Measurements from ENCODE around the gene CRLF1. TPM values are rescaled to one million over a fixed set of nuclear protein-coding genes. Genes with fewer than 3 reads are reported as not detected.
A peak's percentile ranks its signal among the peaks of the same experiment; 100 is the strongest.

CRLF1 gene
- total RNA-seq, 1 experiment from 2014 or later: 16.2 TPM

- Histone ChIP-seq H3K27ac (ENCODE audit: insufficient read length, low read depth, low read length) (no peak overlapping the region), H2BK120ac (ENCODE audit: low read depth, low read length, poor library complexity, severe bottlenecking) (no peak overlapping the region), H2AFZ (ENCODE audit: low read length) (no peak overlapping the region), H3K14ac (ENCODE audit: insufficient read depth, low read length) (no peak overlapping the region), H3T11ph (ENCODE audit: low read length) (no peak overlapping the region), H2BK20ac (ENCODE audit: low read depth, low read length, poor library complexity, severe bottlenecking) (no peak overlapping the region), H3K4me2 (ENCODE audit: insufficient read depth, insufficient read length, low read length) (no peak overlapping the region), H3K23ac (ENCODE audit: insufficient read length, low read depth, low read length) (no peak overlapping the region), H2BK15ac (ENCODE audit: low read depth, low read length) (no peak overlapping the region), H3K9ac (ENCODE audit: extremely low read depth, insufficient read length, low read length) (no peak overlapping the region), H3K79me1 (ENCODE audit: insufficient read depth, low read depth, low read length, poor library complexity, severe bottlenecking) (peaks cover 3% of the 10 kb centered on the region), H3K23me2 (ENCODE audit: insufficient read length, low read depth, low read length, poor library complexity, severe bottlenecking) (peaks cover 9% of the 10 kb centered on the region), H3K18ac (ENCODE audit: insufficient read length, low read depth, low read length) (no peak overlapping the region), H4K5ac (ENCODE audit: insufficient read length, low read depth, low read length) (no peak overlapping the region), H4K8ac (replicated peaks; ENCODE audit: insufficient read length, low read depth, low read length) (no peak overlapping the region), H2BK12ac (ENCODE audit: insufficient read length, low read depth, low read length) (no peak overlapping the region), H2BK5ac (ENCODE audit: insufficient read length, low read length) (no peak overlapping the region), H3K4ac (ENCODE audit: low read depth, low read length) (no peak overlapping the region), H4K91ac (ENCODE audit: insufficient read length, low read depth, low read length) (no peak overlapping the region), H4K20me1 (ENCODE audit: control insufficient read depth, insufficient read depth, insufficient read length) (no peaks in the 10 kb centered on the region), H3K27me3 (ENCODE audit: insufficient read depth, low read length) (no peaks in the 10 kb centered on the region), H2AK5ac (ENCODE audit: insufficient read length, low read length) (no peak overlapping the region), H3K79me2 (ENCODE audit: insufficient read depth, low read length) (no peaks in the 10 kb centered on the region; the same call in 1 of the 2 replicates), H3K56ac (ENCODE audit: insufficient read length, low read depth, low read length) (no peak overlapping the region), H3K9me3 (ENCODE audit: control insufficient read depth, low read depth, low read length) (no peaks in the 10 kb centered on the region), H3K4me1 (ENCODE audit: insufficient read depth, low read length) (peaks cover 3% of the 10 kb centered on the region; the same call in 1 of the 2 replicates)
- H3K4me1 Mint-ChIP-seq: peaks cover 16 to 24% of the 10 kb centered on the region in 2 experiments
- peaks cover 0 to 3% (median 0%) of the 10 kb centered on the region in 3 experiments; a peak in 1 of 7 replicates for H3K36me3 Mint-ChIP-seq (ENCODE audit: insufficient read depth in 1 of 3, low read depth in 3 of 3)
- TF ChIP-seq CTCF (conservative IDR thresholded peaks at IDR 0.05): no peak
- H3K9me3 Mint-ChIP-seq: no peaks in the 10 kb centered on the region
- H3K27ac Mint-ChIP-seq: peak overlapping the region in 1 of 3 experiments; percentile 44; a peak in 2 of 7 replicates
- no peak for DNase-seq
- peaks cover 10% of the 10 kb centered on the region for H3K27me3 Mint-ChIP-seq (ENCODE audit: low read depth)
- H3K4me3 Mint-ChIP-seq: no peak overlapping the region
- no CpG with 5 or more reads among the region's 8 CpGs for WGBS (ENCODE audit: extremely low coverage, insufficient read length, low lambda C conversion rate)
These were observed 33.2 kb upstream of the CRLF1 start for GRCh38 chr19:18639706-18640243.

Data from H9 (cell line).